Ishikawa (cell line): ENCODE results near the gene TPK1.

Experiments used
- CEBPB ChIP-seq: IDR thresholded peaks from 2 replicates; pipeline ENCODE4 v1.6.1; 2012
- CREB1 ChIP-seq: IDR thresholded peaks from 2 replicates; pipeline ENCODE4 v1.6.1; 2012; ENCODE audit warnings: low read depth
- EGR1 ChIP-seq: IDR thresholded peaks from 2 replicates; pipeline ENCODE4 v1.6.1; 2012
- EP300 ChIP-seq: IDR thresholded peaks from 2 replicates; pipeline ENCODE4 v1.6.1; 2012; ENCODE audit warnings: borderline replicate concordance
- FOXM1 ChIP-seq: IDR thresholded peaks from 2 replicates; pipeline ENCODE4 v1.6.1; 2012; ENCODE audit warnings: low read depth, borderline replicate concordance
- NFIC ChIP-seq: IDR thresholded peaks from 2 replicates; pipeline ENCODE4 v1.6.1; 2012
- RAD21 ChIP-seq: IDR thresholded peaks from 2 replicates; pipeline ENCODE4 v1.6.1; 2012; ENCODE audit warnings: low read depth
- REST ChIP-seq: IDR thresholded peaks from 2 replicates; pipeline ENCODE4 v1.6.1; 2012; ENCODE audit warnings: low read depth, mild to moderate bottlenecking
- TAF1 ChIP-seq: IDR thresholded peaks from 2 replicates; pipeline ENCODE4 v1.6.1; 2012; ENCODE audit warnings: low read depth, mild to moderate bottlenecking
- TCF12 ChIP-seq: IDR thresholded peaks from 2 replicates; pipeline ENCODE4 v1.6.1; 2012; ENCODE audit warnings: low read depth
- TEAD4 ChIP-seq: IDR thresholded peaks from 2 replicates; pipeline ENCODE4 v1.6.1; 2012
- YY1 ChIP-seq: IDR thresholded peaks from 2 replicates; pipeline ENCODE4 v1.6.1; 2012; ENCODE audit warnings: low read depth
- ZBTB7A ChIP-seq: IDR thresholded peaks from 2 replicates; pipeline ENCODE4 v1.6.1; 2012; ENCODE audit warnings: low read depth
- TF ChIP-seq, protein P1 (sequence below): IDR thresholded peaks from 2 replicates; pipeline ENCODE4 v1.6.1; 2012
- TF ChIP-seq, protein P2 (sequence below): IDR thresholded peaks from 2 replicates; pipeline ENCODE4 v1.6.1; 2012

The TPK1 gene

GRCh38 chr7:144452064-144452463, 383.8 kb downstream of the TPK1 start:
- no peak for TF ChIP-seq EP300
- TF ChIP-seq, protein P1, sequence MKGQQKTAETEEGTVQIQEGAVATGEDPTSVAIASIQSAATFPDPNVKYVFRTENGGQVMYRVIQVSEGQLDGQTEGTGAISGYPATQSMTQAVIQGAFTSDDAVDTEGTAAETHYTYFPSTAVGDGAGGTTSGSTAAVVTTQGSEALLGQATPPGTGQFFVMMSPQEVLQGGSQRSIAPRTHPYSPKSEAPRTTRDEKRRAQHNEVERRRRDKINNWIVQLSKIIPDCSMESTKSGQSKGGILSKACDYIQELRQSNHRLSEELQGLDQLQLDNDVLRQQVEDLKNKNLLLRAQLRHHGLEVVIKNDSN, result no peak
- no peak for TF ChIP-seq RAD21
- TF ChIP-seq FOXM1, result no peak
- no peak for TF ChIP-seq REST
- TF ChIP-seq TCF12, result no peak
- TF ChIP-seq, protein P2, sequence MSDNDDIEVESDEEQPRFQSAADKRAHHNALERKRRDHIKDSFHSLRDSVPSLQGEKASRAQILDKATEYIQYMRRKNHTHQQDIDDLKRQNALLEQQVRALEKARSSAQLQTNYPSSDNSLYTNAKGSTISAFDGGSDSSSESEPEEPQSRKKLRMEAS, result no peak
- no peak for TF ChIP-seq EGR1
- TF ChIP-seq NFIC, result no peak
- no peak for TF ChIP-seq TAF1
- TF ChIP-seq TEAD4, result no peak
- no peak for TF ChIP-seq CEBPB
- TF ChIP-seq YY1, result no peak
- TF ChIP-seq CREB1, result no peak
- no peak for TF ChIP-seq ZBTB7A

- TF ChIP-seq, protein P1, result no peak
- TF ChIP-seq ZBTB7A, result no peak
- no peak for TF ChIP-seq TCF12
- no peak for TF ChIP-seq TEAD4
- TF ChIP-seq TAF1, result no peak
- no peak for TF ChIP-seq FOXM1
- no peak for TF ChIP-seq EGR1
- no peak for TF ChIP-seq CEBPB
- no peak for TF ChIP-seq NFIC
- TF ChIP-seq REST, result no peak
- TF ChIP-seq, protein P2, result no peak
- TF ChIP-seq YY1, result no peak
- no peak for TF ChIP-seq CREB1
- no peak for TF ChIP-seq RAD21
These were observed 390.3 kb downstream of the TPK1 start for GRCh38 chr7:144445590-144445989.

DNA sequence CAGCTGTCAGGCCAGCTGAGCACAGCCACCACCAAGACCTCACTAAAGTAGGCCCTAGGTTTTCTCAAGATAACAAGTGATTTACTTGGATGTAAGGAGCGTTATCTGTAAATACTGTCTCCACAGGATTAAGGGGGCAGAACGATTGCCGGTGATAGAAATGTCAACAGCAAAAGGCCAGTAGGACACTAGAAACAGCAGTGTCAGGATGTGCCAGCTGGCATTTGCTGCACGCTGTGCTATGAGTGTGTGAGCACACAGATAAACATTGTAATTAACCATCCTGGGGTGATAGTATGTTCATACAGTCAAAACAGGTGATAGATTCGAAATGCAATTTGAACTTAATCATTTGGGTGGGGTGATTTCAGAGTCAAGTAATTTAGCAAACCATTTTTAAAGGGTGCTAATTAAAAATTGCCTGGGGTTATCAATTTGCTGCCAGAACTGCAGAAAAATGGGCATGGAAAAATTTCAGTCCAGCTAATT, 396.1 kb downstream of the TPK1 start:
- TF ChIP-seq NFIC, result no peak
- no peak for TF ChIP-seq EP300
- no peak for TF ChIP-seq RAD21
- TF ChIP-seq, protein P1, result no peak
- TF ChIP-seq YY1, result no peak
- TF ChIP-seq CEBPB, result no peak
- TF ChIP-seq TAF1, result no peak
- TF ChIP-seq FOXM1, result no peak
- no peak for TF ChIP-seq CREB1
- no peak for TF ChIP-seq TCF12

DNA sequence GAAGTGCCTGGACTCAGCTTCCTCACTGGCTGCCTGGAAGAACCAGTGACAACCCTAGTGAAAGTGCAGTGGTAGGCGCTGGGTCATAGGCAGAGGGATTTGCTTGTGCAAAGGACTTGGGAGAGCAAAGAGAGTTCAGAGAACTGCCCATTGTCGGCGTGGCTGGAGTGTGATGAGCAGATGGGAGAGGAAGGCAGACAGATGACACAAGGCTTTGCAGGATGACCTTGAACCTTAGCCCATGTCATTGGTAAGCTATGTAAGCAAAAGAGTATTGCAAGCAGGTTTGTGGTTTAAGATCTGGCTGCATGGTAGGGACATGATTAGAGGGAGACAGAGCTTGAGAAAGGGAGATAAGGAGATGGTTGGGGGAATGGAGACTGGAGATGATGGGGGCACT, 397.1 kb downstream of the TPK1 start:
- TF ChIP-seq CEBPB (no peak), EP300 (no peak), NFIC (no peak), CREB1 (no peak), RAD21 (no peak)
- TF ChIP-seq, protein P1, result no peak
